HCT116 (cell line): ENCODE data around the gene RASL10A. TPM values are rescaled to one million over a fixed set of nuclear protein-coding genes. Genes with fewer than 3 reads are reported as not detected.
A peak's percentile ranks its signal among the peaks of the same experiment; 100 is the strongest.

Source experiments
- ATAC-seq: fragments of 200-7000 bp; cut with Tn5 transposase; 2 replicates; pipeline ENCODE4 v1.9.1; 2020; ENCODE audit warnings: mild to moderate bottlenecking, moderate library complexity
- BruUV-seq: library from RNA; stranded (reverse); fragments of 400-500 nt; replicated peaks from 2 replicates; lab custom pipeline; 2021; lab: Mats Ljungman, UMichigan
- CTCF ChIA-PET: fragments of 300-600 bp; sonication (Branson Sonifier 250); formaldehyde crosslinking; loops from one replicate; lab custom pipeline; 2021; ENCODE audit warnings: antibody characterized with exemption; lab: Charles Lee
- POLR2A ChIA-PET: fragments of 300-600, 350-600 bp; sonication (Branson Sonifier 250); formaldehyde crosslinking; loops from one replicate; lab custom pipeline; 2021; ENCODE audit warnings: antibody characterized with exemption; lab: Charles Lee
- RAD21 ChIA-PET, 2 experiments: fragments of 300-600 bp; sonication (Branson Sonifier 250); formaldehyde crosslinking; loops; one replicate each; lab custom pipeline; 2023; ENCODE audit warnings: low total read pairs in 2 of 2; ENCODE audit not compliant: uncharacterized antibody in 2 of 2, unreplicated experiment in 2 of 2, low non-redundant PET in 1 of 2; lab: Charles Lee
- DNase-seq: peaks from one replicate; pipeline ENCODE4 v3.0.0-alpha.2; 2010; ENCODE audit warnings: low read depth, low spot score
- H2AFZ ChIP-seq: fragments of 200-600 bp; shearing (Covaris generic), sonication (generic); 2 replicates; pipeline ENCODE4 v1.6.1; 2017; ENCODE audit warnings: low read depth, mixed run types, mixed read lengths, antibody characterized with exemption, low read length; ENCODE audit not compliant: poor library complexity, severe bottlenecking
- H3K27ac ChIP-seq: 2 replicates; pipeline ENCODE4 v1.5.1; 2012; ENCODE audit warnings: low read depth, low read length
- H3K27me3 ChIP-seq: fragments of 200-600 bp; sonication (generic); 2 replicates; pipeline ENCODE4 v1.6.1; 2016; ENCODE audit warnings: mixed run types, low read length, mixed read lengths; ENCODE audit not compliant: insufficient read depth
- H3K36me3 ChIP-seq, 2 experiments: fragments of 200-500 bp in 1 of 2; fragments of 200-600 bp in 1 of 2; sonication (Bioruptor generic) in 1 of 2; sonication (generic) in 1 of 2; 2 replicates each; pipeline versions ENCODE4 v1.5.1 to v1.6.1; 2014 to 2016; ENCODE audit warnings: low read length in 2 of 2, inconsistent platforms in 1 of 2, mixed read lengths in 1 of 2, mixed run types in 1 of 2; ENCODE audit not compliant: insufficient read depth in 2 of 2, control insufficient read depth in 1 of 2
- H3K4me1 ChIP-seq, 2 experiments: fragments of 200-600 bp in 1 of 2; sonication (generic) in 1 of 2; 2 replicates each; pipeline versions ENCODE4 v1.5.1 to v1.6.1; 2012 to 2017; ENCODE audit warnings: low read length in 2 of 2, inconsistent platforms in 1 of 2, mild to moderate bottlenecking in 1 of 2, mixed read lengths in 1 of 2, mixed run types in 1 of 2, moderate library complexity in 1 of 2; ENCODE audit not compliant: insufficient read depth in 2 of 2, control insufficient read depth in 1 of 2
- H3K4me2 ChIP-seq: fragments of 200-600 bp; sonication (generic); 2 replicates; pipeline ENCODE4 v1.6.1; 2017; ENCODE audit warnings: mixed run types, low read length, mixed read lengths
- H3K4me3 ChIP-seq, 2 experiments: fragments of 200-600 bp in 1 of 2; sonication (generic) in 1 of 2; replicated peaks in 1 of 2; 2 replicates each; pipeline ENCODE4 v1.5.1; 2011 to 2016; ENCODE audit warnings: low read length in 2 of 2, control low read depth in 1 of 2, low read depth in 1 of 2, mild to moderate bottlenecking in 1 of 2, mixed read lengths in 1 of 2, mixed run types in 1 of 2
- H3K79me2 ChIP-seq: fragments of 200-600 bp; sonication (generic); 2 replicates; pipeline ENCODE4 v1.6.1; 2017; ENCODE audit warnings: mild to moderate bottlenecking, mixed run types, low read length, moderate library complexity, mixed read lengths; ENCODE audit not compliant: insufficient read depth
- H3K9ac ChIP-seq: fragments of 200-600 bp; sonication (generic); 2 replicates; pipeline ENCODE4 v1.6.1; 2016; ENCODE audit warnings: low read length, mixed read lengths
- H3K9me2 ChIP-seq: fragments of 200-600 bp; sonication (generic), shearing (Covaris generic); 2 replicates; pipeline ENCODE4 v1.6.1; 2017; ENCODE audit warnings: mixed run types, mild to moderate bottlenecking, moderate library complexity; ENCODE audit not compliant: insufficient read depth
- H3K9me3 ChIP-seq, 2 experiments: fragments of 200-500 bp in 1 of 2; fragments of 200-600 bp in 1 of 2; sonication (Bioruptor generic) in 1 of 2; sonication (generic) in 1 of 2; 2 replicates each; pipeline ENCODE4 v1.6.1; 2014 to 2017; ENCODE audit warnings: low read length in 2 of 2, mixed read lengths in 2 of 2, inconsistent platforms in 1 of 2, low read depth in 1 of 2, mild to moderate bottlenecking in 1 of 2, mixed run types in 1 of 2, moderate library complexity in 1 of 2; ENCODE audit not compliant: control insufficient read depth in 1 of 2, insufficient read depth in 1 of 2
- H4K20me1 ChIP-seq: fragments of 200-600 bp; sonication (generic), shearing (Covaris generic); 2 replicates; pipeline ENCODE4 v1.6.1; 2017; ENCODE audit warnings: mixed run types, mild to moderate bottlenecking, moderate library complexity; ENCODE audit not compliant: insufficient read depth
- ATF3 ChIP-seq: IDR thresholded peaks from 2 replicates; pipeline ENCODE4 v1.6.1; 2012
- EGR1 ChIP-seq: IDR thresholded peaks from 2 replicates; pipeline ENCODE4 v1.6.1; 2012; ENCODE audit warnings: low read depth
- EZH2 ChIP-seq: fragments of 200-600 bp; sonication (generic); IDR thresholded peaks from 2 replicates; pipeline ENCODE4 v1.6.1; 2017; ENCODE audit warnings: antibody characterized with exemption, mixed run types
- EZH2phosphoT487 ChIP-seq: fragments of 200-600 bp; IDR thresholded peaks from 2 replicates; pipeline ENCODE4 v1.6.1; 2018; ENCODE audit warnings: antibody characterized with exemption, borderline replicate concordance
- FOSL1 ChIP-seq: IDR thresholded peaks from 2 replicates; pipeline ENCODE4 v1.6.1; 2012; ENCODE audit warnings: low read depth
- POLR2A ChIP-seq: IDR thresholded peaks from 2 replicates; pipeline ENCODE4 v1.7.0; 2011; ENCODE audit warnings: borderline replicate concordance; ENCODE audit not compliant: insufficient read depth, insufficient read length; ENCODE audit errors: extremely low read depth
- POLR2AphosphoS5 ChIP-seq: IDR thresholded peaks from 2 replicates; pipeline ENCODE4 v1.6.1; 2011; ENCODE audit warnings: mild to moderate bottlenecking, low read depth, low read length, moderate library complexity
- RAD21 ChIP-seq: IDR thresholded peaks from 2 replicates; pipeline ENCODE4 v1.6.1; 2012; ENCODE audit warnings: low read depth, mild to moderate bottlenecking
- REST ChIP-seq: IDR thresholded peaks from 2 replicates; pipeline ENCODE4 v1.6.1; 2012; ENCODE audit warnings: low read depth
- SRF ChIP-seq: IDR thresholded peaks from 2 replicates; pipeline ENCODE4 v1.6.1; 2012; ENCODE audit warnings: low read depth
- TCF7L2 ChIP-seq: IDR thresholded peaks from 2 replicates; pipeline ENCODE4 v1.7.0; 2011; ENCODE audit warnings: borderline replicate concordance, inconsistent platforms; ENCODE audit not compliant: insufficient read depth, insufficient read length; ENCODE audit errors: extremely low read depth
- YY1 ChIP-seq: IDR thresholded peaks from 2 replicates; pipeline ENCODE4 v1.6.1; 2011; ENCODE audit warnings: low read length, low read depth, moderate library complexity, mild to moderate bottlenecking; ENCODE audit not compliant: insufficient replicate concordance; ENCODE audit errors: extremely low read depth
- ZNF274 ChIP-seq: fragments of 200-500 bp; sonication (Bioruptor generic); IDR thresholded peaks from 2 replicates; pipeline ENCODE4 v1.6.1; 2014; ENCODE audit warnings: mild to moderate bottlenecking, low read depth, low read length, inconsistent platforms
- intact Hi-C: fragments of 100-400 bp; cut with micrococcal nuclease; formaldehyde crosslinking; loops from 2 replicates; pipeline ENCODE4 v1.10.0; 2022
- total RNA-seq: library from RNA; stranded (reverse); gene quantifications from one replicate; pipeline ENCODE4 v1.2.1, GENCODE V29; 2021; ENCODE audit not compliant: unreplicated experiment

Gene RASL10A
- total RNA-seq, 1 experiment from 2014 or later: 0.96 TPM

DNA sequence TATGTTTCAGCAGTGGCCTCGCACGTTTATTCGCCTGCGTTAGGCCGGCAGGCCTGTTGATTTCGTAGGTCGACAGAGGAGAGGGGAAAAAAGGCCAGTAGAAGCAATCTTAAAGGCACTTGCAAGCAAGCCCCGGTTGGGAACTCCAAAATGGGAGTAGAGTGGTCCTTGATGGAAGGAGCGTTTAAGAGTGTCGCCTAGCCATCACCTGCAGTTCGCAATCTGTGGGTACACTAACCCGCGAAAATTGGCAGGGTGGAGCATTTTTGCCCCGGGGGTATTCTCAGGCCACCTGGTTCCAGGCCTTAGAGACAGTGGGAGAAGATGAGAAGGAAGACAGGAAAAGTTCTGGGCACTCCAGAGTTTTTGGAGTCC is 46.3 kb downstream of the RASL10A start:
- Histone ChIP-seq H3K9ac (peak overlapping the region; percentile 99), H2AFZ (no peak overlapping the region), H3K9me2 (no peaks in the 10 kb centered on the region), H3K4me2 (peak overlapping the region; percentile 100), H3K4me3 (peak overlapping the region; percentile 58 to 91), H3K36me3 (peaks cover 48 to 69% of the 10 kb centered on the region in 2 experiments), H3K27me3 (no peaks in the 10 kb centered on the region), H3K4me1 (peaks cover 15 to 31% of the 10 kb centered on the region in 2 experiments), H3K79me2 (peaks cover 91% of the 10 kb centered on the region), H4K20me1 (peaks cover 51% of the 10 kb centered on the region; the same call in 1 of the 2 replicates), H3K9me3 (no peaks in the 10 kb centered on the region), H3K27ac (peak overlapping the region; percentile 91)
- CTCF ChIA-PET: no interaction called here
- POLR2A ChIA-PET: no interaction called here
- ATAC-seq (no peak), DNase-seq (no peak)
- RAD21 ChIA-PET: no interaction called here
- no peak for TF ChIP-seq ZNF274
- no peak for TF ChIP-seq RAD21
- TF ChIP-seq ATF3: no peak
- TF ChIP-seq EZH2phosphoT487: no peak
- no peak for TF ChIP-seq POLR2A
- no peak for TF ChIP-seq FOSL1
- TF ChIP-seq POLR2AphosphoS5: no peak
- no peak for TF ChIP-seq EZH2
- no peak for TF ChIP-seq SRF
- TF ChIP-seq YY1: no peak
- TF ChIP-seq TCF7L2: no peak
- TF ChIP-seq REST: no peak
- no peak for TF ChIP-seq EGR1
- intact Hi-C loops: no loop called here
- no TSS peak for BruUV-seq
